ENCODE results near the gene SMARCAD1.

Gene SMARCAD1

DNA sequence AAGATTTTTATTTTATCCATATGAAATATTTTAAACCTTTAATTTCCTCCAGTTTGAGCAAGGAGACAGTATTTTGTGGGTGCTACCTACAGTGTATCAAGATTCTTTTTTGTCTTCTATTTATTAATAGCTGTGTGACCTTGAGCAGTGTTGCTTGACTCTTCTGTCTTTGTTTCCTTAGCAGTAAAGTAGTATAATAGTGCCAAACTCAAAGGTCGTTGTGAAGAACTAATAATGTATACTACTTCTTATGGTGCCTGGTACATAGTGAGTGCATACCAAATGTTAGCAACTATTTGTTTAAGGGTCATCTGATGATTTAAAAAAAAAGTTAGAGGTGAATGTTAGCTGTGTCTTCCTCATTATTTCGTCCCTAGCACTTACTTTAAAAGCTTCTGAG, 30.5 kb downstream of the SMARCAD1 start:
- DNase-seq (ENCODE audit: low read depth) = no peak
- no peak overlapping the region for H3K4me3 ChIP-seq (ENCODE audit: control insufficient read depth, low read depth, low read length)
- TF ChIP-seq CTCF (conservative IDR thresholded peaks at IDR 0.05; ENCODE audit: control insufficient read depth, insufficient read depth, low read depth, low read length) = no peak

DNA sequence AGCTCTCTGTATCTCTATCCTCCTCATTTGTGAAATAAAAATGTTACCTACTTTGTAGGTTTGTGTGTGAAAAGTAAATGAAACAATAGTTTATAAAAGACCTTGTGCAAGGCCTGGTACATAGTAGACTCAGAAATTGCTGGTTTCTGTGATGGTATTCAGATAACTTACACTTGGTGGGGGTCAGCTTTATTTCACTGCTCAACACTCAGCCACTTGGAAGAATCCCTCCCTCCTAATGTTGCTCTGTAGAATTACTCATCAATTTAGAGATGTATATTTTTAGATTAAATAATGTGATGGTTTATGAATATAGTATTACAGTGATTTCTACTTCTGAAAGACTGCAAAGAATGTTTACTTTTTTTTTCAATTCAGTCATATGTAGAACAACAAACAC, 32.7 kb downstream of the SMARCAD1 start:
- no peak for TF ChIP-seq CTCF (conservative IDR thresholded peaks at IDR 0.05; ENCODE audit: control insufficient read depth, insufficient read depth, low read depth, low read length)
- no peak overlapping the region for H3K4me3 ChIP-seq (ENCODE audit: control insufficient read depth, low read depth, low read length)
- DNase-seq (ENCODE audit: low read depth) = no peak

GRCh38 chr4:94244087-94244828, 36.6 kb downstream of the SMARCAD1 start:
- DNase-seq (ENCODE audit: low read depth) = no peak
- TF ChIP-seq CTCF (conservative IDR thresholded peaks at IDR 0.05; ENCODE audit: control insufficient read depth, insufficient read depth, low read depth, low read length) = no peak
- H3K4me3 ChIP-seq (ENCODE audit: control insufficient read depth, low read depth, low read length) = no peak overlapping the region

GRCh38 chr4:94244829-94245185, 37.1 kb downstream of the SMARCAD1 start:
- no peak for DNase-seq (ENCODE audit: low read depth)
- no peak overlapping the region for H3K4me3 ChIP-seq (ENCODE audit: control insufficient read depth, low read depth, low read length)
- TF ChIP-seq CTCF (conservative IDR thresholded peaks at IDR 0.05; ENCODE audit: control insufficient read depth, insufficient read depth, low read depth, low read length) = no peak

- H3K4me3 ChIP-seq (ENCODE audit: control insufficient read depth, low read depth, low read length) = no peak overlapping the region
- no peak for TF ChIP-seq CTCF (conservative IDR thresholded peaks at IDR 0.05; ENCODE audit: control insufficient read depth, insufficient read depth, low read depth, low read length)
- no peak for DNase-seq (ENCODE audit: low read depth)
Observed at GRCh38 chr4:94251094-94251493, 43.4 kb downstream of the SMARCAD1 start.

DNA sequence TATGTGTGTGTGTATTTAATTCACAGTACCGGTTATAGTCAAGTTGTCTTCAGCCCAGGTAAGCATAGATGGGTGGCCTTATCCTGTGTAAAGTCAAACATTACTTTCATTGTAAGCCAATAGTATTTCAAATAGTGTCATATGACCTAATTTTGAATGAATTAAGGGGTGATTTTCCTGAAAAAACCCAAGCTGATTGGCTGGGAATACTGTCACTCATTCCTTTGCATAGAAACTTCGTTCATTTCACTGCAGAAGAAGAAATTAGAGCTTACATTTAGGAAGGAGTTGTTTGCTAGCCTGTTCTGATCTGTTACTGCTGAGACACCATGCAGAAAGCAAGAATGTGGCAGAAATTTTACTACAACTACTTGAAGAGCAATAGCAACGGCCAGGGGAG, 45.4 kb downstream of the SMARCAD1 start:
- H3K4me3 ChIP-seq (ENCODE audit: control insufficient read depth, low read depth, low read length) = no peak overlapping the region
- peak; percentile 19 for DNase-seq (ENCODE audit: low read depth)
- TF ChIP-seq CTCF (conservative IDR thresholded peaks at IDR 0.05; ENCODE audit: control insufficient read depth, insufficient read depth, low read depth, low read length) = no peak

Measured in fibroblast of mammary gland (primary cell).